Dorsolateral prefrontal cortex (tissue), 118 donors: Measurements from ENCODE around the gene ARAP1. TPM values are rescaled to one million over a fixed set of nuclear protein-coding genes. Genes with fewer than 3 reads are reported as not detected.

Experiments used
- microRNA-seq, 43 experiments: library from miRNA; unstranded; fragments of <30 nt; microRNA quantifications; one replicate each; pipeline ENCODE4 v1.2.0, GENCODE V29; 2022
- total RNA-seq, 120 experiments: library from RNA; stranded (reverse); gene quantifications; one replicate each; pipeline versions ENCODE4 v1.2.3 to v1.2.4, GENCODE V29; 2022

The ARAP1 gene
- total RNA-seq, 120 experiments from 2014 or later, result 42.2 to 126 (median 68.6) TPM

Small RNA genes within 50 kb of the gene (microRNA-seq; reads per million reads assigned to microRNA genes)
- gene MIR4692, result 0 to 0.23 (median 0) reads per million in 43 experiments

Other genes with a start within 250 kb of the ARAP1 start
- 100 to 1,000 TPM in 119 of 120 experiments, 10 to 100 TPM in 1; 92.8 to 412 (median 240) TPM for gene PDE2A, start 78.0 kb downstream of the ARAP1 start, total RNA-seq
- 100 to 1,000 TPM in 2 of 120 experiments, 10 to 100 TPM in 118; 31.5 to 113 (median 51.1) TPM for gene STARD10, start 41.6 kb upstream of the ARAP1 start, total RNA-seq
- 10 to 100 TPM; 17.7 to 47.0 (median 30.9) TPM for gene ATG16L2, start 62.0 kb upstream of the ARAP1 start, total RNA-seq